ENCODE measurements around the gene NCK1. TPM values are rescaled to one million over a fixed set of nuclear protein-coding genes. Genes with fewer than 3 reads are reported as not detected.

NCK1 gene
- total RNA-seq = 39.4 and 47.7 TPM in 2 replicates
- polyA plus RNA-seq = 25.1 and 30.5 TPM in 2 replicates

- no peaks in the 10 kb centered on the region for H3K27me3 ChIP-seq
- peaks cover 5% of the 10 kb centered on the region for H3K4me1 ChIP-seq (ENCODE audit: insufficient read depth)
- peak within 1 kb of the TSS; percentile 81 for H2AFZ ChIP-seq
- H4K20me1 ChIP-seq (ENCODE audit: insufficient read depth, poor library complexity, severe bottlenecking) = peaks cover 9% of the 10 kb centered on the region
- DNase-seq (ENCODE audit: low spot score) = peak; percentile 98
- H3K4me3 ChIP-seq = peak within 1 kb of the TSS; percentile 53
- H3K27ac ChIP-seq = peak within 1 kb of the TSS; percentile 96
- under 1% methylated on average over 59 of the region's 67 CpGs for WGBS (ENCODE audit: low lambda C conversion rate, missing lambda C conversion rate)
- peak within 1 kb of the TSS; percentile 86 for H3K4me2 ChIP-seq
- H3K9me3 ChIP-seq (ENCODE audit: low read depth) = no peaks in the 10 kb centered on the region
- no peaks in the 10 kb centered on the region for H3K36me3 ChIP-seq (replicated peaks; ENCODE audit: insufficient read depth, low read depth)
- TF ChIP-seq CTCF (IDR thresholded peaks at IDR 0.05; ENCODE audit: poor library complexity) = peak; percentile 18
- TF ChIP-seq EZH2 (IDR thresholded peaks at IDR 0.05; ENCODE audit: borderline replicate concordance) = no peak
- peaks cover 63% of the 10 kb centered on the region for H3K79me2 ChIP-seq
- no peaks in the 10 kb centered on the region for H3K9me2 ChIP-seq (replicated peaks; ENCODE audit: insufficient read depth)
These were observed at the start of gene NCK1 for GRCh38 chr3:136861890-136862616. Gene NCK1, plus strand, starts transcription at chr3:136862208. Its CDS starts 65,794 bp downstream, at chr3:136928002.

GRCh38 chr3:136817448-136817847, 44.6 kb upstream of the NCK1 start:
- 79% methylated on average over 1 of the region's 1 CpG for WGBS (ENCODE audit: low lambda C conversion rate, missing lambda C conversion rate)
- Histone ChIP-seq H3K9me3 (ENCODE audit: low read depth) (no peaks in the 10 kb centered on the region), H4K20me1 (ENCODE audit: insufficient read depth, poor library complexity, severe bottlenecking) (no peaks in the 10 kb centered on the region), H3K9me2 (replicated peaks; ENCODE audit: insufficient read depth) (no peaks in the 10 kb centered on the region), H3K79me2 (no peaks in the 10 kb centered on the region), H3K4me2 (peak overlapping the region; percentile 92), H2AFZ (no peak overlapping the region), H3K27ac (no peak overlapping the region), H3K4me3 (no peak overlapping the region), H3K27me3 (peaks cover 24% of the 10 kb centered on the region), H3K4me1 (ENCODE audit: insufficient read depth) (peaks cover 3% of the 10 kb centered on the region), H3K36me3 (replicated peaks; ENCODE audit: insufficient read depth, low read depth) (no peaks in the 10 kb centered on the region)
- TF ChIP-seq CTCF (IDR thresholded peaks at IDR 0.05; ENCODE audit: poor library complexity) = no peak
- no peak for TF ChIP-seq EZH2phosphoT487 (IDR thresholded peaks at IDR 0.05; ENCODE audit: low read depth, severe bottlenecking, unreplicated experiment)
- TF ChIP-seq EZH2 (IDR thresholded peaks at IDR 0.05; ENCODE audit: borderline replicate concordance) = no peak
- no peak for DNase-seq (ENCODE audit: low spot score)

GRCh38 chr3:136818191-136818768, 43.7 kb upstream of the NCK1 start:
- no peaks in the 10 kb centered on the region for H3K9me3 ChIP-seq (ENCODE audit: low read depth)
- peak overlapping the region; percentile 92 for H3K4me2 ChIP-seq
- no peaks in the 10 kb centered on the region for H3K79me2 ChIP-seq
- no peaks in the 10 kb centered on the region for H4K20me1 ChIP-seq (ENCODE audit: insufficient read depth, poor library complexity, severe bottlenecking)
- H3K27me3 ChIP-seq = peaks cover 24% of the 10 kb centered on the region
- H3K36me3 ChIP-seq (replicated peaks; ENCODE audit: insufficient read depth, low read depth) = no peaks in the 10 kb centered on the region
- peak overlapping the region; percentile 31 for H2AFZ ChIP-seq
- H3K9me2 ChIP-seq (replicated peaks; ENCODE audit: insufficient read depth) = no peaks in the 10 kb centered on the region
- peak overlapping the region; percentile 69 for H3K4me3 ChIP-seq
- WGBS (ENCODE audit: low lambda C conversion rate, missing lambda C conversion rate) = 14% methylated on average over 8 of the region's 8 CpGs
- TF ChIP-seq CTCF (IDR thresholded peaks at IDR 0.05; ENCODE audit: poor library complexity) (no peak), EZH2phosphoT487 (IDR thresholded peaks at IDR 0.05; ENCODE audit: low read depth, severe bottlenecking, unreplicated experiment) (no peak)
- no peak for DNase-seq (ENCODE audit: low spot score)
- H3K4me1 ChIP-seq (ENCODE audit: insufficient read depth) = peaks cover 3% of the 10 kb centered on the region
- H3K27ac ChIP-seq = no peak overlapping the region

Data from hepatocyte (in vitro differentiated cells).